Spleen (tissue), 11 donors: ENCODE measurements around the gene ACSM6. TPM values are rescaled to one million over a fixed set of nuclear protein-coding genes. Genes with fewer than 3 reads are reported as not detected.

Experiments used
- DNase-seq: peaks from one replicate; pipeline ENCODE4 v3.0.0-alpha.2; 2020
- H3K27ac ChIP-seq, 8 donors: fragments of 200-600 bp; sonication (generic) in 7 of 8; 1 replicate in 4 of 8; 2 replicates in 4 of 8; pipeline versions ENCODE4 v1.5.0 to v1.8.0; 2016 to 2021; ENCODE audit warnings: inconsistent platforms in 4 of 8, mild to moderate bottlenecking in 4 of 8, moderate library complexity in 1 of 8
- H3K27me3 ChIP-seq, 7 donors: fragments of 200-600 bp; sonication (generic) in 6 of 7; replicated peaks in 1 of 7; 1 replicate in 4 of 7; 2 replicates in 3 of 7; pipeline versions ENCODE4 v1.5.0 to v1.8.0; 2016 to 2021; ENCODE audit warnings: inconsistent platforms in 3 of 7, mild to moderate bottlenecking in 1 of 7
- H3K36me3 ChIP-seq, 6 donors: fragments of 200-600 bp; sonication (generic) in 5 of 6; 1 replicate in 4 of 6; 2 replicates in 2 of 6; pipeline versions ENCODE4 v1.5.0 to v1.8.0; 2016 to 2021; ENCODE audit warnings: inconsistent platforms in 2 of 6
- H3K4me1 ChIP-seq, 6 donors: fragments of 200-600 bp; sonication (generic) in 5 of 6; 1 replicate in 3 of 6; 2 replicates in 3 of 6; pipeline versions ENCODE4 v1.5.0 to v1.8.0; 2016 to 2021; ENCODE audit warnings: inconsistent platforms in 3 of 6
- H3K4me3 ChIP-seq, 8 donors: fragments of 200-600 bp; sonication (generic) in 7 of 8; 1 replicate in 4 of 8; 2 replicates in 4 of 8; pipeline versions ENCODE4 v1.5.0 to v1.8.0; 2016 to 2021; ENCODE audit warnings: inconsistent platforms in 4 of 8, mild to moderate bottlenecking in 4 of 8, moderate library complexity in 2 of 8
- H3K9me3 ChIP-seq, 8 donors: fragments of 200-600 bp; sonication (generic) in 7 of 8; 1 replicate in 4 of 8; 2 replicates in 4 of 8; pipeline versions ENCODE4 v1.5.0 to v1.8.0; 2016 to 2021; ENCODE audit warnings: inconsistent platforms in 4 of 8
- POLR2A ChIP-seq, 3 donors: fragments of 450-650 bp; IDR thresholded peaks; one replicate each; pipeline ENCODE4 v1.5.1; 2017; ENCODE audit warnings: antibody characterized with exemption in 3 of 3, mild to moderate bottlenecking in 1 of 3
- POLR2AphosphoS5 ChIP-seq, 3 donors: sonication (generic); formaldehyde crosslinking; IDR thresholded peaks; one replicate each; pipeline ENCODE4 v1.5.1; 2017; ENCODE audit warnings: antibody characterized with exemption in 3 of 3
- WGBS, 5 donors: extraction: QIAGEN DNeasy Blood & Tissue Kit in 3 of 5; methylation state at CpG; one replicate each; pipeline versions ENCODE4 v1.1.5 to v1.1.7; 2013 to 2018; 5-methylcytosine and 5-hydroxymethylcytosine counted together
- intact Hi-C: fragments of 100-400 bp; cut with DNase I; formaldehyde crosslinking; loops from one replicate; pipeline ENCODE4 v1.15.0; 2023; ENCODE audit warnings: low total_unique reads
- polyA plus RNA-seq, 3 donors: library from polyadenylated mRNA; stranded (reverse); fragments of 200-250 nt; gene quantifications; one replicate each; pipeline ENCODE4 v1.2.1, GENCODE V29; 2013
- total RNA-seq, 7 donors: library from RNA; depleted of rRNA in 3 of 7; stranded (reverse); fragments of >200 nt in 3 of 7; fragmentation: NEBNext Ultra II Directional in 4 of 7; extraction: Animal tissue kit (Norgen Biotek cat#: 25700) in 4 of 7; gene quantifications; one replicate each; pipeline versions ENCODE4 v1.1.0 to v1.2.1, GENCODE V29; 2016 to 2021
- TF ChIP-seq, protein P1 (sequence below), 11 experiments: fragments of 200-600 bp in 7 of 11; fragments of 450-650 bp in 4 of 11; sonication (generic) in 4 of 11; IDR thresholded peaks in 8 of 11; conservative IDR thresholded peaks in 3 of 11; 1 replicate in 7 of 11; 2 replicates in 4 of 11; pipeline versions ENCODE4 v1.4.0 to v1.8.0; 2016 to 2021; ENCODE audit warnings: antibody characterized with exemption in 11 of 11, inconsistent platforms in 4 of 11, mild to moderate bottlenecking in 1 of 11
- donor health status: healthy with polysubstance abuse.
- donor health status: DM: no; HTN: no; CAD: no; lungs with moderate emphysema.
- donor health status: DM: no; HTN: no; CAD: no.
- donor health status: Bipolar disorder and iron deficiency.
- donor health status: healthy.
- donor health status: DM: no; HTN: no; CAD: no.
- donor health status: DM: yes; HTN: yes; CAD: no.

The ACSM6 gene
- total and polyA plus RNA-seq, 10 donors, result not detected

- H3K27me3 ChIP-seq, result no peaks in the 10 kb centered on the region
- TF ChIP-seq POLR2A (IDR thresholded peaks at IDR 0.05) (no peak), POLR2AphosphoS5 (IDR thresholded peaks at IDR 0.05) (no peak)
- TF ChIP-seq, protein P1, sequence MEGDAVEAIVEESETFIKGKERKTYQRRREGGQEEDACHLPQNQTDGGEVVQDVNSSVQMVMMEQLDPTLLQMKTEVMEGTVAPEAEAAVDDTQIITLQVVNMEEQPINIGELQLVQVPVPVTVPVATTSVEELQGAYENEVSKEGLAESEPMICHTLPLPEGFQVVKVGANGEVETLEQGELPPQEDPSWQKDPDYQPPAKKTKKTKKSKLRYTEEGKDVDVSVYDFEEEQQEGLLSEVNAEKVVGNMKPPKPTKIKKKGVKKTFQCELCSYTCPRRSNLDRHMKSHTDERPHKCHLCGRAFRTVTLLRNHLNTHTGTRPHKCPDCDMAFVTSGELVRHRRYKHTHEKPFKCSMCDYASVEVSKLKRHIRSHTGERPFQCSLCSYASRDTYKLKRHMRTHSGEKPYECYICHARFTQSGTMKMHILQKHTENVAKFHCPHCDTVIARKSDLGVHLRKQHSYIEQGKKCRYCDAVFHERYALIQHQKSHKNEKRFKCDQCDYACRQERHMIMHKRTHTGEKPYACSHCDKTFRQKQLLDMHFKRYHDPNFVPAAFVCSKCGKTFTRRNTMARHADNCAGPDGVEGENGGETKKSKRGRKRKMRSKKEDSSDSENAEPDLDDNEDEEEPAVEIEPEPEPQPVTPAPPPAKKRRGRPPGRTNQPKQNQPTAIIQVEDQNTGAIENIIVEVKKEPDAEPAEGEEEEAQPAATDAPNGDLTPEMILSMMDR (IDR thresholded peaks at IDR 0.05 in 8 of 11, conservative IDR thresholded peaks at IDR 0.05 in 3 of 11), result no peak
- DNase-seq, result no peak
- peaks cover 0 to 69% (median 34%) of the 10 kb centered on the region in 6 donors for H3K36me3 ChIP-seq
- WGBS, 5 donors, result 86 to 100% (median 95%) methylated on average over 2 of the region's 2 CpGs
- peaks cover 0 to 24% (median 6%) of the 10 kb centered on the region in 6 donors for H3K4me1 ChIP-seq
- no peaks in the 10 kb centered on the region for H3K9me3 ChIP-seq
- intact Hi-C loops, result no loop called here
- H3K4me3 ChIP-seq, result no peak overlapping the region
- H3K27ac ChIP-seq, result no peak overlapping the region
These were observed 39.5 kb downstream of the ACSM6 start for GRCh38 chr10:95233377-95234034.

- 88 to 92% (median 90%) methylated on average over 5 of the region's 5 CpGs for WGBS, 5 donors
- TF ChIP-seq, protein P1 (IDR thresholded peaks at IDR 0.05 in 8 of 11, conservative IDR thresholded peaks at IDR 0.05 in 3 of 11), result no peak
- TF ChIP-seq POLR2A (IDR thresholded peaks at IDR 0.05) (no peak), POLR2AphosphoS5 (IDR thresholded peaks at IDR 0.05) (no peak)
- intact Hi-C loops, result no loop called here
- Histone ChIP-seq H3K36me3 (peaks cover 0 to 81% (median 38%) of the 10 kb centered on the region in 6 donors), H3K4me1 (peaks cover 0 to 22% (median 6%) of the 10 kb centered on the region in 6 donors), H3K27ac (no peak overlapping the region), H3K9me3 (no peaks in the 10 kb centered on the region), H3K4me3 (no peak overlapping the region), H3K27me3 (no peaks in the 10 kb centered on the region)
- DNase-seq, result no peak
These were observed 40.9 kb downstream of the ACSM6 start for GRCh38 chr10:95234951-95235350.

DNA sequence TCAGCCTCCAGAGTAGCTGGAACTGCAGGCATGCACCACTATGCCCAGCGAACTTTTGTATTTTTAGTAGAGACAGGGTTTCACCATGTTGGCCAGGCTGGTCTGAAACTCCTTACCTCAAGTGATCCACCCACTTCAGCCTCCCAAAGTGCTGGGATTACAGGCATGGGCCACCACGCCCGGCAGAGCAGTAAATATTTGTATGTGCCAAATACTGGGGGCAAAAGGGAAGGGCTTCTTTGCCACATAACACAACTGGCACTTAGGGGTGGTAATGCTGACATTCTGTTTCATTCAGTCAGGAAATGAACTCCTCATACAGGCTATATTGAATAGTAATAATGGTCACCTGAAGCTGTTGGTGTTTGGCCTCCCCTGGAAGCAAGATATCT, 41.6 kb downstream of the ACSM6 start:
- WGBS, 5 donors, result 76 to 94% (median 86%) methylated on average over 3 of the region's 3 CpGs
- TF ChIP-seq, protein P1 (IDR thresholded peaks at IDR 0.05 in 8 of 11, conservative IDR thresholded peaks at IDR 0.05 in 3 of 11), result no peak
- TF ChIP-seq POLR2AphosphoS5 (IDR thresholded peaks at IDR 0.05), result no peak
- TF ChIP-seq POLR2A (IDR thresholded peaks at IDR 0.05), result no peak
- H3K36me3 ChIP-seq, result peaks cover 0 to 88% (median 46%) of the 10 kb centered on the region in 6 donors

DNA sequence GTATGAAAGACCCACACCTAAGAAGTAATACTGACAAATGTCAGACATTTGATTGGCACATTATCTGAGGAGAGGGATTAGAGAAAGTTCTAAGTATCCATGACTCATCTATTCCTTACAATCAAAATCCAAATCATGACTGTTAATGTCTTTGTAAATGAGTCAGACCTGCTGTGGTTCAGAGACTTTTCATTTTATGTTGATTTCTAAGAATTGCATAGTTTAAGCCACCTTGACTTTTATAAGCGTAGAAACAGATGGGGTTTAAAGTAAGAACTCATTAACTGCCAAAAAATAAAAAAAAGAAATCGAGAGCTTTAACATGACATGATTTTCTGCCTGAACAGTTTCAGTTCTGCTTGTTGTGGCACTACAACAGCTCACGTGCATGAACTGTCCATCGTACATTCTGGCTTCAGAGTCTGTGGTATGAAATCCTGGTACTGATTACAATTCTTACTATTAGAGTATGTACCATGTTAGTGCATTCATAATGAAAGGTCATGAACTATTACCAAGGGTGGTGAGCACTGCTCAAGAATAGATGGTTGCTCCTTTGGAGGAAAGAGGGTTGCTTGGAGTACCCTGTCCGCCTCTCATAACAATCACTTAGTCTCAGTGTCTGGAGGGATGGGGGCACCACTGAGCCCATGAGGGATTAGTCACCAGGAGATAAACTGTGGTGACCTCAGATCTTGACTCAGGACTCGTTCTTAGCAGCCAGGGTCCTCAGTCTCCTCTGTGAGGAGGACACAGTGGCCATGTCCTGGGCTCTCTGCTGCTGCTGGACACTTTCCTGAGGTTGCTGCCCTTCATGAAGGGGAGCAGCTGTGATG, 42.2 kb downstream of the ACSM6 start:
- Histone ChIP-seq H3K36me3 (peaks cover 0 to 95% (median 49%) of the 10 kb centered on the region in 6 donors), H3K27me3 (no peaks in the 10 kb centered on the region), H3K4me1 (peaks cover 0 to 13% (median 3%) of the 10 kb centered on the region in 6 donors), H3K27ac (peak overlapping the region in 2 of 8 donors; percentile 43 to 51), H3K4me3 (no peak overlapping the region), H3K9me3 (no peaks in the 10 kb centered on the region)
- 55 to 69% (median 60%) methylated on average over 6 of the region's 6 CpGs for WGBS, 5 donors
- TF ChIP-seq POLR2A (IDR thresholded peaks at IDR 0.05) (no peak), POLR2AphosphoS5 (IDR thresholded peaks at IDR 0.05) (no peak)
- TF ChIP-seq, protein P1 (IDR thresholded peaks at IDR 0.05 in 8 of 11, conservative IDR thresholded peaks at IDR 0.05 in 3 of 11), result no peak
- intact Hi-C loops, result no loop called here
- DNase-seq, result no peak

More for the DNA sequence above, 41.6 kb downstream of the ACSM6 start:
- intact Hi-C loops, result no loop called here
- Histone ChIP-seq H3K27ac (peak overlapping the region in 1 of 8 donors; percentile 51), H3K27me3 (no peaks in the 10 kb centered on the region), H3K9me3 (no peaks in the 10 kb centered on the region), H3K4me3 (no peak overlapping the region), H3K4me1 (peaks cover 0 to 15% (median 5%) of the 10 kb centered on the region in 6 donors)
- no peak for DNase-seq
